ENCODE measurements around the gene GLCE. TPM values are rescaled to one million over a fixed set of nuclear protein-coding genes. Genes with fewer than 3 reads are reported as not detected.
A peak's percentile ranks its signal among the peaks of the same experiment; 100 is the strongest.

GLCE gene
- total RNA-seq, 1 experiment from 2014 or later: 12.5 TPM

DNA sequence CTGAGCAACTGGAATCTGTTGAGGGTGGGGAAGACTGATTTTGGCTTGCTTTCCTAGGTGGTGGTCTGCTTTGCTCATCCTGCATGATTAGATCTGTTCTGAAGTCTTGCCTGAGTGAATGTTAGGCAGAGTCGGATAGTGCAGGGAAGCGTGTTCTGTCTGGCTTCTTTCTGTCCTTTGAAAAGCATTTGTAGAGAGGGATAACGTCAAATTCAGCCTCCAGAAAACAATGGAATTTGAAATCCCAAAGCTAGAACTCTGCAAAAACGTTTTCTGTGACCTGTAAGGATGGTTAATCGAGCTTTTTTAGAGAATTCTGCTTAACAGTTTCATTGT lies 1.4 kb downstream of the GLCE start:
- H3K9me3 Mint-ChIP-seq: no peaks in the 10 kb centered on the region
- TF ChIP-seq, protein P1, sequence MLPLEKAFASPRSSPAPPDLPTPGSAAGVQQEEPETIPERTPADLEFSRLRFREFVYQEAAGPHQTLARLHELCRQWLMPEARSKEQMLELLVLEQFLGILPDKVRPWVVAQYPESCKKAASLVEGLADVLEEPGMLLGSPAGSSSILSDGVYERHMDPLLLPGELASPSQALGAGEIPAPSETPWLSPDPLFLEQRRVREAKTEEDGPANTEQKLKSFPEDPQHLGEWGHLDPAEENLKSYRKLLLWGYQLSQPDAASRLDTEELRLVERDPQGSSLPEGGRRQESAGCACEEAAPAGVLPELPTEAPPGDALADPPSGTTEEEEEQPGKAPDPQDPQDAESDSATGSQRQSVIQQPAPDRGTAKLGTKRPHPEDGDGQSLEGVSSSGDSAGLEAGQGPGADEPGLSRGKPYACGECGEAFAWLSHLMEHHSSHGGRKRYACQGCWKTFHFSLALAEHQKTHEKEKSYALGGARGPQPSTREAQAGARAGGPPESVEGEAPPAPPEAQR (CRISPR knock-in tag; IDR thresholded peaks at IDR 0.05): no peak
- TF ChIP-seq ZNF416 (CRISPR knock-in tag; IDR thresholded peaks at IDR 0.05): no peak
- TF ChIP-seq OVOL2 (CRISPR knock-in tag; IDR thresholded peaks at IDR 0.05; ENCODE audit: borderline replicate concordance): no peak
- TF ChIP-seq IRF2 (CRISPR knock-in tag; IDR thresholded peaks at IDR 0.05; ENCODE audit: borderline replicate concordance, low read depth): no peak
- TF ChIP-seq JAZF1 (CRISPR knock-in tag; IDR thresholded peaks at IDR 0.05): no peak
- no peak for TF ChIP-seq NR2C2 (CRISPR knock-in tag; IDR thresholded peaks at IDR 0.05)
- no peak for TF ChIP-seq CREM (CRISPR knock-in tag; IDR thresholded peaks at IDR 0.05)
- no peak for TF ChIP-seq ZNF263 (CRISPR knock-in tag; IDR thresholded peaks at IDR 0.05; ENCODE audit: low read depth)
- TF ChIP-seq, protein P2, sequence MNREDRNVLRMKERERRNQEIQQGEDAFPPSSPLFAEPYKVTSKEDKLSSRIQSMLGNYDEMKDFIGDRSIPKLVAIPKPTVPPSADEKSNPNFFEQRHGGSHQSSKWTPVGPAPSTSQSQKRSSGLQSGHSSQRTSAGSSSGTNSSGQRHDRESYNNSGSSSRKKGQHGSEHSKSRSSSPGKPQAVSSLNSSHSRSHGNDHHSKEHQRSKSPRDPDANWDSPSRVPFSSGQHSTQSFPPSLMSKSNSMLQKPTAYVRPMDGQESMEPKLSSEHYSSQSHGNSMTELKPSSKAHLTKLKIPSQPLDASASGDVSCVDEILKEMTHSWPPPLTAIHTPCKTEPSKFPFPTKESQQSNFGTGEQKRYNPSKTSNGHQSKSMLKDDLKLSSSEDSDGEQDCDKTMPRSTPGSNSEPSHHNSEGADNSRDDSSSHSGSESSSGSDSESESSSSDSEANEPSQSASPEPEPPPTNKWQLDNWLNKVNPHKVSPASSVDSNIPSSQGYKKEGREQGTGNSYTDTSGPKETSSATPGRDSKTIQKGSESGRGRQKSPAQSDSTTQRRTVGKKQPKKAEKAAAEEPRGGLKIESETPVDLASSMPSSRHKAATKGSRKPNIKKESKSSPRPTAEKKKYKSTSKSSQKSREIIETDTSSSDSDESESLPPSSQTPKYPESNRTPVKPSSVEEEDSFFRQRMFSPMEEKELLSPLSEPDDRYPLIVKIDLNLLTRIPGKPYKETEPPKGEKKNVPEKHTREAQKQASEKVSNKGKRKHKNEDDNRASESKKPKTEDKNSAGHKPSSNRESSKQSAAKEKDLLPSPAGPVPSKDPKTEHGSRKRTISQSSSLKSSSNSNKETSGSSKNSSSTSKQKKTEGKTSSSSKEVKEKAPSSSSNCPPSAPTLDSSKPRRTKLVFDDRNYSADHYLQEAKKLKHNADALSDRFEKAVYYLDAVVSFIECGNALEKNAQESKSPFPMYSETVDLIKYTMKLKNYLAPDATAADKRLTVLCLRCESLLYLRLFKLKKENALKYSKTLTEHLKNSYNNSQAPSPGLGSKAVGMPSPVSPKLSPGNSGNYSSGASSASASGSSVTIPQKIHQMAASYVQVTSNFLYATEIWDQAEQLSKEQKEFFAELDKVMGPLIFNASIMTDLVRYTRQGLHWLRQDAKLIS (CRISPR knock-in tag; IDR thresholded peaks at IDR 0.05; ENCODE audit: borderline replicate concordance): no peak
- no peak for TF ChIP-seq ETV6 (CRISPR knock-in tag; IDR thresholded peaks at IDR 0.05)
- H3K27ac Mint-ChIP-seq: no peak overlapping the region
- ChIA-PET CTCF (interaction anchor here (1.2 to 2.1 kb wide), 4 partner anchors 22 to 103 kb away, joined by 3 to 10 read pairs (median 10); no protein-coding TSS in a partner anchor), POLR2A (no interaction called here)
- ATAC-seq (no peak), DNase-seq (ENCODE audit: low spot score) (no peak)
- peaks cover 28% of the 10 kb centered on the region for H3K4me1 Mint-ChIP-seq
- H3K36me3 Mint-ChIP-seq: no peaks in the 10 kb centered on the region
- H3K27me3 Mint-ChIP-seq (ENCODE audit: low read depth): peaks cover 17% of the 10 kb centered on the region
- peak overlapping the region; percentile 95 for H3K4me3 Mint-ChIP-seq

DNA sequence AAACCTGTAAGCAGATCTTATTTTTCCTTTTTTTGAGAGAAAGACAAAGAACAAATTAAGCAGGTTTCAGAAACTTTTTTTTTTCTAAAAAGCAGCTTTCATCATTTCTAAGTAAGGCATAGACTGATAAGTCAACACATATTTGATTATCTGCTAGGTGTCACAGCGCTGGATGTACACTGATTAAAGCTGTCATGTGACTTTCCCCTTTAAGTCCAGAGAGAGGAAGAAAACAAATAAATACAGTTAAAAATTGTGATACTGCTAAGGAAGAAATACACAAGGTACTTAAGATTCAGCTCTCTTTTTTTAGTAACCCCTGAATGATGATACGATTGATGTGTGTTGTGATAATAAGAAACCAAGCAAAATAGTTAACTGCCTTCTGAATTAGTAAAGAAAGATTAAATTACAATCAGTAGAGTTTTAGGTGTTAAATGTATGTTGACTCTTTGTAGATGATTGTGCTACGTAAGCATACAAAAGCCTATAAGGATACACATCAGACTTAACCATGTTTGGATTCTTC lies 2.8 kb downstream of the GLCE start:
- Mint-ChIP-seq H3K27me3 (ENCODE audit: low read depth) (peaks cover 17% of the 10 kb centered on the region), H3K4me3 (no peak overlapping the region)
- TF ChIP-seq NR2C2 (CRISPR knock-in tag; IDR thresholded peaks at IDR 0.05) (no peak), ETV6 (CRISPR knock-in tag; IDR thresholded peaks at IDR 0.05) (no peak), ZBTB21 (CRISPR knock-in tag; IDR thresholded peaks at IDR 0.05; ENCODE audit: borderline replicate concordance) (no peak), ZNF219 (CRISPR knock-in tag; IDR thresholded peaks at IDR 0.05; ENCODE audit: borderline replicate concordance) (no peak)
- TF ChIP-seq, protein P3, sequence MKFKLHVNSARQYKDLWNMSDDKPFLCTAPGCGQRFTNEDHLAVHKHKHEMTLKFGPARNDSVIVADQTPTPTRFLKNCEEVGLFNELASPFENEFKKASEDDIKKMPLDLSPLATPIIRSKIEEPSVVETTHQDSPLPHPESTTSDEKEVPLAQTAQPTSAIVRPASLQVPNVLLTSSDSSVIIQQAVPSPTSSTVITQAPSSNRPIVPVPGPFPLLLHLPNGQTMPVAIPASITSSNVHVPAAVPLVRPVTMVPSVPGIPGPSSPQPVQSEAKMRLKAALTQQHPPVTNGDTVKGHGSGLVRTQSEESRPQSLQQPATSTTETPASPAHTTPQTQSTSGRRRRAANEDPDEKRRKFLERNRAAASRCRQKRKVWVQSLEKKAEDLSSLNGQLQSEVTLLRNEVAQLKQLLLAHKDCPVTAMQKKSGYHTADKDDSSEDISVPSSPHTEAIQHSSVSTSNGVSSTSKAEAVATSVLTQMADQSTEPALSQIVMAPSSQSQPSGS (CRISPR knock-in tag; IDR thresholded peaks at IDR 0.05; ENCODE audit: borderline replicate concordance, low read depth): no peak
- TF ChIP-seq, protein P4, sequence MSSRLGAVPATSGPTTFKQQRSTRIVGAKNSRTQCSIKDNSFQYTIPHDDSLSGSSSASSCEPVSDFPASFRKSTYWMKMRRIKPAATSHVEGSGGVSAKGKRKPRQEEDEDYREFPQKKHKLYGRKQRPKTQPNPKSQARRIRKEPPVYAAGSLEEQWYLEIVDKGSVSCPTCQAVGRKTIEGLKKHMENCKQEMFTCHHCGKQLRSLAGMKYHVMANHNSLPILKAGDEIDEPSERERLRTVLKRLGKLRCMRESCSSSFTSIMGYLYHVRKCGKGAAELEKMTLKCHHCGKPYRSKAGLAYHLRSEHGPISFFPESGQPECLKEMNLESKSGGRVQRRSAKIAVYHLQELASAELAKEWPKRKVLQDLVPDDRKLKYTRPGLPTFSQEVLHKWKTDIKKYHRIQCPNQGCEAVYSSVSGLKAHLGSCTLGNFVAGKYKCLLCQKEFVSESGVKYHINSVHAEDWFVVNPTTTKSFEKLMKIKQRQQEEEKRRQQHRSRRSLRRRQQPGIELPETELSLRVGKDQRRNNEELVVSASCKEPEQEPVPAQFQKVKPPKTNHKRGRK (CRISPR knock-in tag; IDR thresholded peaks at IDR 0.05; ENCODE audit: borderline replicate concordance): no peak

More for the DNA sequence above, 2.8 kb downstream of the GLCE start:
- no peak for DNase-seq (ENCODE audit: low spot score)
- Mint-ChIP-seq H3K9me3 (no peaks in the 10 kb centered on the region), H3K27ac (no peak overlapping the region), H3K36me3 (no peaks in the 10 kb centered on the region), H3K4me1 (peaks cover 30% of the 10 kb centered on the region)
- no peak for ATAC-seq
- CTCF ChIA-PET: interaction anchor here (0.8 to 1.5 kb wide), 2 partner anchors 104 to 132 kb away, joined by 3 to 9 read pairs; no protein-coding TSS in a partner anchor
- POLR2A ChIA-PET: interaction anchor here (0.5 to 0.6 kb wide), 2 partner anchors 114 to 299 kb away, joined by 3 read pairs; no protein-coding TSS in a partner anchor

Data from WTC11 (cell line).